Left ventricle myocardium inferior (tissue), 1 donor: Measurements from ENCODE around the gene SDE2. TPM values are rescaled to one million over a fixed set of nuclear protein-coding genes. Genes with fewer than 3 reads are reported as not detected.
"Not testable (repeated sequence)": the region's sequence is repeated elsewhere in the genome, so short reads cannot be mapped to it uniquely, and the experiment has no call there.

Experiments
- DNase-seq: peaks from one replicate; pipeline ENCODE4 v3.0.0-alpha.2; 2020
- H3K27ac ChIP-seq: fragments of 200-600 bp; replicated peaks from 2 replicates; pipeline ENCODE4 v1.8.0; 2021
- H3K27me3 ChIP-seq: fragments of 200-600 bp; 2 replicates; pipeline ENCODE4 v1.8.0; 2021; ENCODE audit warnings: low read depth
- H3K36me3 ChIP-seq: fragments of 200-600 bp; 2 replicates; pipeline ENCODE4 v1.8.0; 2021
- H3K4me1 ChIP-seq: fragments of 200-600 bp; 2 replicates; pipeline ENCODE4 v1.8.0; 2021
- H3K4me3 ChIP-seq: fragments of 200-600 bp; 2 replicates; pipeline ENCODE4 v1.8.0; 2021; ENCODE audit warnings: mild to moderate bottlenecking, moderate library complexity
- H3K9me3 ChIP-seq: fragments of 200-600 bp; replicated peaks from 2 replicates; pipeline ENCODE4 v1.8.0; 2021
- CTCF ChIP-seq: fragments of 200-600 bp; IDR thresholded peaks from 2 replicates; pipeline ENCODE4 v1.8.0; 2021; ENCODE audit warnings: antibody characterized with exemption, mild to moderate bottlenecking, borderline replicate concordance
- intact Hi-C: fragments of 100-400 bp; cut with micrococcal nuclease; formaldehyde crosslinking; loops from one replicate; pipeline ENCODE4 v1.11.0; 2022
- total RNA-seq: library from RNA; stranded (reverse); fragmentation: NEBNext Ultra II Directional; extraction: Animal tissue kit (Norgen Biotek cat#: 25700); gene quantifications from one replicate; pipeline ENCODE4 v1.2.1, GENCODE V29; 2021
- donor health status: DM: no; HTN: yes; CAD: no; lungs with severe emphysema.

SDE2 gene
- total RNA-seq, 1 donor from 2014 or later, result 11.3 TPM

- peaks cover 17% of the 10 kb centered on the region for H3K4me1 ChIP-seq
- intact Hi-C loops, result no loop called here
- no peak overlapping the region for H3K4me3 ChIP-seq
- TF ChIP-seq CTCF, result no peak
- peaks cover 78% of the 10 kb centered on the region for H3K36me3 ChIP-seq
- no peaks in the 10 kb centered on the region for H3K27me3 ChIP-seq
- no peak for DNase-seq
- no peak overlapping the region for H3K27ac ChIP-seq
- no peaks in the 10 kb centered on the region for H3K9me3 ChIP-seq
Measured at GRCh38 chr1:225980005-225980836, 18.9 kb downstream of the SDE2 start.

GRCh38 chr1:225979421-225979820 is 19.7 kb downstream of the SDE2 start:
- H3K27ac ChIP-seq, result no peak overlapping the region
- H3K9me3 ChIP-seq, result no peaks in the 10 kb centered on the region
- H3K4me3 ChIP-seq, result no peak overlapping the region
- DNase-seq, result no peak
- H3K36me3 ChIP-seq, result peaks cover 70% of the 10 kb centered on the region
- H3K27me3 ChIP-seq, result no peaks in the 10 kb centered on the region
- H3K4me1 ChIP-seq, result peaks cover 17% of the 10 kb centered on the region
- intact Hi-C loops, result loop anchor here (5.0 to 10.0 kb wide), 3 partner anchors 185 to 665 kb away; no protein-coding TSS in a partner anchor
- no peak for TF ChIP-seq CTCF

DNA sequence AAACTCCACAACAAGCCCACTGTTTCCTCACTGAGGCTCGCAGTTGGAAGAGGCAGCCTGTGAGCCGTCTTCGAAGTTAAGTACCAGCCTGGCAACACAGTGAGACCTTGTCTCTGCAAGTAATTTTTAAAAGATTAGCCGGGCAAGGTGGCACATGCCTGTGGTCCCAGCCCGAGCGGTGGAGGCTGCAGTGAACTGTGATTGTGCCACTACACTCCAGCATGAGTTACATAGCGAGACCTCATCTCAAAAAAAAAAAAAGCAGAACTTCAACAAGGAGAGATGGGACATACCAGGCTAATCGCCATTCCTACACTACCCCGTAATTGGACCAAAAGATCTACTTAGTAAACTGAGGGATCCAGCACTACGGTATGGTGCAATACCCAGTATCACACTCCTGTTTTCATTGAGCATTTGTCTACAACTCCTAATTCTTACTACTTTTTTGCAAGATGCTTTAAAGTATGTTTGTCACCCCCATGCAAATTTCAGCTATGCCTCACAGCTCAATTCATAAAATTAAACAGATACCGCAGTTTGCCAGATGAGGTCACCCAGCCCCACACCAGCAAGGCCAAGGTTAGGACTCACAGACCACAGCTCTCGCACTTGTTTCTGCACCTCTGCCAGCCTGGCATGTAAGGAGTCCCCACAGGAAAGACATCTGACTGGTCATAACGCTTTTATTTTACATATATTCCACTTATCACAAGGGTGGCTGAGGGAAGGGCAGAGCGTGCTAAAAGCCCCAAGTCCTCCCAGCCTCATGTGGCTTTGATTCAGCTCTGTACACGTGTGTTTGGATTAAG is 21.0 kb downstream of the SDE2 start:
- Histone ChIP-seq H3K36me3 (peaks cover 57% of the 10 kb centered on the region), H3K4me1 (peaks cover 17% of the 10 kb centered on the region), H3K9me3 (no peaks in the 10 kb centered on the region), H3K27ac (no peak overlapping the region), H3K27me3 (no peaks in the 10 kb centered on the region), H3K4me3 (no peak overlapping the region)
- DNase-seq, result no peak
- intact Hi-C loops, result loop anchor here (5.0 to 10.0 kb wide), 3 partner anchors 183 to 663 kb away; no protein-coding TSS in a partner anchor
- TF ChIP-seq CTCF, result no peak

DNA sequence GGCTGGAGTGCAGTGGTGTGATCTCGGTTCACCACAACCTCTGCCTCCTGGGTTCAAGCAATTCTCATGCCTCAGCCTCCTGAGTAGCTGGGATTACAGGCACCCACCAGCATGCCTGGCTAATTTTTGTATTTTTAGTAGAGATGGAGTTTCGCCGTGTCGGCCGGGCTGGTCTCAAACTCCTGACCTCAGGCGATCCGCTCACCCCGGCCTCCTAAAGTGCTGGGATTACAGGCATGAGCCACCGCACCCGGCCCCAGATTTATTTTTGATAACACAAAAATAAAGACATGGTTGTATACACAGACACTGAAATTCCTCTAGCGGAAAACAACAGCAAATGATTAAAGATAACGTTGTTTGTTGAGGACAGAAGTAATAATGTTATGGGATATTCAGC is 24.0 kb downstream of the SDE2 start:
- not testable (repeated sequence) for H3K4me3 ChIP-seq, H3K4me1 ChIP-seq, H3K27me3 ChIP-seq, H3K27ac ChIP-seq, H3K9me3 ChIP-seq, DNase-seq
- H3K36me3 ChIP-seq, result peaks cover 27% of the 10 kb centered on the region
- intact Hi-C loops, result loop anchor here (5.0 to 10.0 kb wide), 3 partner anchors 180 to 660 kb away; no protein-coding TSS in a partner anchor

- intact Hi-C loops, result loop anchor here (10.0 kb wide), 2 partner anchors 180 to 660 kb away; no protein-coding TSS in a partner anchor
Measured at GRCh38 chr1:225974454-225974853, 24.7 kb downstream of the SDE2 start.

More at GRCh38 chr1:225974454-225974853, 24.7 kb downstream of the SDE2 start:
- Histone ChIP-seq H3K9me3 (no peaks in the 10 kb centered on the region), H3K4me1 (peaks cover 3% of the 10 kb centered on the region), H3K4me3 (no peak overlapping the region), H3K27me3 (no peaks in the 10 kb centered on the region), H3K27ac (no peak overlapping the region), H3K36me3 (peaks cover 20% of the 10 kb centered on the region)
- no peak for TF ChIP-seq CTCF
- DNase-seq, result no peak
